OCI-LY7 (cell line): Measurements from ENCODE around the gene CIC. TPM values are rescaled to one million over a fixed set of nuclear protein-coding genes. Genes with fewer than 3 reads are reported as not detected.

Experiments used
- BruUV-seq: library from RNA; stranded (reverse); fragments of 400-500 nt; replicated peaks from 2 replicates; lab custom pipeline; 2021; lab: Mats Ljungman, UMichigan
- CTCF ChIA-PET: fragments of 300-600 bp; sonication (Branson Sonifier 250); formaldehyde crosslinking; loops from one replicate; lab custom pipeline; 2022; ENCODE audit warnings: antibody characterized with exemption; ENCODE audit not compliant: unreplicated experiment; lab: Charles Lee
- POLR2A ChIA-PET: fragments of 300-600 bp; sonication (Branson Sonifier 250); formaldehyde crosslinking; loops from one replicate; lab custom pipeline; 2022; ENCODE audit warnings: antibody characterized with exemption; lab: Charles Lee
- DNase-seq: peaks from one replicate; pipeline ENCODE4 v3.0.0-alpha.2; 2015; ENCODE audit warnings: low spot score
- H2AFZ ChIP-seq: fragments of 200-600 bp; sonication (generic), shearing (Covaris generic); 2 replicates; pipeline ENCODE4 v1.6.1; 2014; ENCODE audit warnings: mild to moderate bottlenecking, antibody characterized with exemption, low read length, moderate library complexity
- H3K27ac ChIP-seq: fragments of 200-600 bp; sonication (generic); 2 replicates; pipeline ENCODE4 v1.5.1; 2014; ENCODE audit warnings: mixed run types, low read depth, mild to moderate bottlenecking, moderate library complexity, low read length, inconsistent platforms; ENCODE audit not compliant: poor library complexity, severe bottlenecking
- H3K36me3 ChIP-seq: fragments of 200-600 bp; sonication (generic); 2 replicates; pipeline ENCODE4 v1.6.1; 2014; ENCODE audit warnings: mild to moderate bottlenecking, antibody characterized with exemption, low read length, moderate library complexity, mixed read lengths; ENCODE audit not compliant: insufficient read depth
- H3K4me1 ChIP-seq: fragments of 200-600 bp; sonication (generic); 2 replicates; pipeline ENCODE4 v1.5.1; 2014; ENCODE audit warnings: mild to moderate bottlenecking, low read length; ENCODE audit not compliant: insufficient read depth, poor library complexity, severe bottlenecking
- H3K4me2 ChIP-seq: fragments of 200-600 bp; sonication (generic); 2 replicates; pipeline ENCODE4 v1.6.1; 2014; ENCODE audit warnings: mild to moderate bottlenecking, low read length
- H3K4me3 ChIP-seq: fragments of 200-600 bp; sonication (generic); 2 replicates; pipeline ENCODE4 v1.5.1; 2014; ENCODE audit warnings: mild to moderate bottlenecking, low read depth, low read length; ENCODE audit not compliant: poor library complexity, severe bottlenecking
- H3K79me2 ChIP-seq: fragments of 200-600 bp; sonication (generic); 2 replicates; pipeline ENCODE4 v1.6.1; 2016; ENCODE audit warnings: low read depth, mild to moderate bottlenecking, low read length, moderate library complexity, mixed read lengths; ENCODE audit not compliant: insufficient read depth
- H3K9me2 ChIP-seq: fragments of 200-600 bp; sonication (generic); 2 replicates; pipeline ENCODE4 v1.6.1; 2016; ENCODE audit warnings: mild to moderate bottlenecking, low read length, mixed read lengths; ENCODE audit not compliant: insufficient read depth
- H3K9me3 ChIP-seq: fragments of 200-600 bp; sonication (generic); 2 replicates; pipeline ENCODE4 v1.6.1; 2014; ENCODE audit warnings: mild to moderate bottlenecking, mixed run types, low read length, mixed read lengths
- H4K20me1 ChIP-seq: fragments of 200-600 bp; sonication (generic); 2 replicates; pipeline ENCODE4 v1.6.1; 2014; ENCODE audit warnings: mild to moderate bottlenecking, antibody characterized with exemption, low read length, moderate library complexity, mixed read lengths; ENCODE audit not compliant: insufficient read depth
- CTCF ChIP-seq: fragments of 200-600 bp; sonication (generic); conservative IDR thresholded peaks from 2 replicates; pipeline ENCODE4 v1.5.1; 2014; ENCODE audit warnings: mild to moderate bottlenecking, antibody characterized with exemption, low read length, moderate library complexity, mixed read lengths
- EZH2phosphoT487 ChIP-seq: fragments of 200-600 bp; sonication (generic); IDR thresholded peaks from 2 replicates; pipeline ENCODE4 v1.6.1; 2018; ENCODE audit warnings: low read depth, borderline replicate concordance, mild to moderate bottlenecking, mixed run types, antibody characterized with exemption, low read length, moderate library complexity, mixed read lengths
- intact Hi-C: fragments of 100-400 bp; cut with micrococcal nuclease; formaldehyde crosslinking; loops from one replicate; pipeline ENCODE4 v1.10.0; 2022; ENCODE audit not compliant: unreplicated experiment
- total RNA-seq, 2 experiments: library from RNA; depleted of rRNA in 1 of 2; stranded (reverse); fragments of >200 nt in 1 of 2; shearing (Covaris generic) in 1 of 2; gene quantifications; 2 replicates each; pipeline ENCODE4 v1.2.3, GENCODE V29; 2014 to 2022

Gene CIC
- total RNA-seq, 2 experiments from 2014 or later: 26.8 to 48.2 TPM

GRCh38 chr19:42324655-42325307 is 55.7 kb downstream of the CIC start:
- peak overlapping the region; percentile 34 for H3K27ac ChIP-seq
- CTCF ChIA-PET: no interaction called here
- no peak for TF ChIP-seq EZH2phosphoT487
- TF ChIP-seq CTCF: peak; percentile 96; the same call in 1 of the 2 replicates
- peak overlapping the region; percentile 78 for H3K4me2 ChIP-seq
- no peaks in the 10 kb centered on the region for H4K20me1 ChIP-seq
- peak overlapping the region; percentile 96 for H2AFZ ChIP-seq
- intact Hi-C loops: loop anchor here (1.0 kb wide), 1 partner anchor 216 kb away; no protein-coding TSS in a partner anchor
- DNase-seq: no peak
- H3K36me3 ChIP-seq: no peaks in the 10 kb centered on the region
- peaks cover 20% of the 10 kb centered on the region; the same call in 1 of the 2 replicates for H3K79me2 ChIP-seq
- no peaks in the 10 kb centered on the region for H3K9me3 ChIP-seq
- H3K4me3 ChIP-seq: peak overlapping the region; percentile 59
- no peaks in the 10 kb centered on the region for H3K9me2 ChIP-seq
- POLR2A ChIA-PET: interaction anchor here (0.6 kb wide), 1 partner anchor 33 kb away, joined by 3 read pairs; no protein-coding TSS in a partner anchor
- H3K4me1 ChIP-seq: peaks cover 25% of the 10 kb centered on the region
- no TSS peak for BruUV-seq

- peak; percentile 99 for DNase-seq
- ChIA-PET POLR2A (no interaction called here), CTCF (no interaction called here)
- Histone ChIP-seq H3K27ac (peak within 1 kb of the TSS; percentile 47), H4K20me1 (no peaks in the 10 kb centered on the region), H3K4me2 (peak within 1 kb of the TSS; percentile 80), H2AFZ (peak within 1 kb of the TSS; percentile 96), H3K9me3 (no peaks in the 10 kb centered on the region), H3K4me1 (peaks cover 25% of the 10 kb centered on the region), H3K79me2 (peaks cover 20% of the 10 kb centered on the region; the same call in 1 of the 2 replicates), H3K4me3 (peak within 1 kb of the TSS; percentile 91), H3K9me2 (no peaks in the 10 kb centered on the region), H3K36me3 (no peaks in the 10 kb centered on the region)
- BruUV-seq: TSS peak; percentile 95
- intact Hi-C loops: loop anchor here (1.0 kb wide), 1 partner anchor 217 kb away; no protein-coding TSS in a partner anchor
- TF ChIP-seq EZH2phosphoT487 (no peak), CTCF (no peak; the same call in none of the 2 replicates)
Observed at GRCh38 chr19:42325308-42325895, 56.4 kb downstream of the CIC start, which contains the start of gene MEGF8. TSS of gene MEGF8 (plus strand) at chr19:42325635. CDS start at chr19:42326244, 609 bp downstream.
